Measurements from ENCODE around the gene ERRFI1. TPM values are rescaled to one million over a fixed set of nuclear protein-coding genes. Genes with fewer than 3 reads are reported as not detected.

Gene ERRFI1
- total RNA-seq, 2 experiments from 2014 or later = not detected

DNA sequence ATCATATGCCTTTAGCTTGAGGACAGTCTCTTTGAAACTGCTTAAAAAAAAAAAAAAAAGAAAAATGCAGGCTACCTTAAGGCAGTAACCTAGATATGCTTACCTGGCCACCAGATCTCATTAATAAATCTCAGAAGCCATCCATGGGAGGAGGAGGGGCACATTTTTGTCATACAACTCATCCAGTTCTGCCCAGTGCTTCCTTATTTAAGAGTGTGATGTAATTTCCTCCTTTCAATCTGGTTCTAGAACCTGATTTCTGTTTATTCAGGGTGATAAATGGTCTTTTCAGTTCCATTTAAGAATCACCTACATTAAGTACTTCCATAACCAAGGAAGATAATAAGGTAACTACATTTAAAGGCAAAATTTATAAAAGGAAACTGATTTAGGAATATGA is 6.1 kb downstream of the ERRFI1 start:
- Histone ChIP-seq H3K9me3 (ENCODE audit: low read length) (no peaks in the 10 kb centered on the region), H3K27ac (ENCODE audit: low read depth, low read length, poor library complexity, severe bottlenecking) (no peak overlapping the region), H3K79me2 (ENCODE audit: insufficient read depth, low read depth, low read length) (no peaks in the 10 kb centered on the region), H4K20me1 (ENCODE audit: insufficient read depth, low read length) (no peaks in the 10 kb centered on the region), H3K4me3 (ENCODE audit: low read depth, low read length, poor library complexity, severe bottlenecking) (no peak overlapping the region), H3K4me1 (ENCODE audit: insufficient read depth, low read length, poor library complexity, severe bottlenecking) (no peaks in the 10 kb centered on the region), H3K9me2 (ENCODE audit: insufficient read depth, low read length) (no peaks in the 10 kb centered on the region), H3K36me3 (ENCODE audit: insufficient read depth, low read length) (no peaks in the 10 kb centered on the region), H2AFZ (ENCODE audit: low read length) (no peak overlapping the region), H3K4me2 (ENCODE audit: low read length) (no peak overlapping the region)
- intact Hi-C loops (cut with micrococcal nuclease; ENCODE audit: unreplicated experiment) = no loop called here
- POLR2A ChIA-PET = interaction anchor here (0.7 kb wide), 1 partner anchor 13 kb away, joined by 3 read pairs; no protein-coding TSS in a partner anchor
- no TSS peak for BruUV-seq (replicated peaks)
- no peak for TF ChIP-seq EZH2phosphoT487 (IDR thresholded peaks at IDR 0.05; ENCODE audit: borderline replicate concordance, low read depth, low read length)
- TF ChIP-seq, protein P1, sequence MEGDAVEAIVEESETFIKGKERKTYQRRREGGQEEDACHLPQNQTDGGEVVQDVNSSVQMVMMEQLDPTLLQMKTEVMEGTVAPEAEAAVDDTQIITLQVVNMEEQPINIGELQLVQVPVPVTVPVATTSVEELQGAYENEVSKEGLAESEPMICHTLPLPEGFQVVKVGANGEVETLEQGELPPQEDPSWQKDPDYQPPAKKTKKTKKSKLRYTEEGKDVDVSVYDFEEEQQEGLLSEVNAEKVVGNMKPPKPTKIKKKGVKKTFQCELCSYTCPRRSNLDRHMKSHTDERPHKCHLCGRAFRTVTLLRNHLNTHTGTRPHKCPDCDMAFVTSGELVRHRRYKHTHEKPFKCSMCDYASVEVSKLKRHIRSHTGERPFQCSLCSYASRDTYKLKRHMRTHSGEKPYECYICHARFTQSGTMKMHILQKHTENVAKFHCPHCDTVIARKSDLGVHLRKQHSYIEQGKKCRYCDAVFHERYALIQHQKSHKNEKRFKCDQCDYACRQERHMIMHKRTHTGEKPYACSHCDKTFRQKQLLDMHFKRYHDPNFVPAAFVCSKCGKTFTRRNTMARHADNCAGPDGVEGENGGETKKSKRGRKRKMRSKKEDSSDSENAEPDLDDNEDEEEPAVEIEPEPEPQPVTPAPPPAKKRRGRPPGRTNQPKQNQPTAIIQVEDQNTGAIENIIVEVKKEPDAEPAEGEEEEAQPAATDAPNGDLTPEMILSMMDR (conservative IDR thresholded peaks at IDR 0.05; ENCODE audit: low read length) = no peak
- CTCF ChIA-PET (ENCODE audit: unreplicated experiment) = no interaction called here
- no peak for DNase-seq (ENCODE audit: low spot score)

DNA sequence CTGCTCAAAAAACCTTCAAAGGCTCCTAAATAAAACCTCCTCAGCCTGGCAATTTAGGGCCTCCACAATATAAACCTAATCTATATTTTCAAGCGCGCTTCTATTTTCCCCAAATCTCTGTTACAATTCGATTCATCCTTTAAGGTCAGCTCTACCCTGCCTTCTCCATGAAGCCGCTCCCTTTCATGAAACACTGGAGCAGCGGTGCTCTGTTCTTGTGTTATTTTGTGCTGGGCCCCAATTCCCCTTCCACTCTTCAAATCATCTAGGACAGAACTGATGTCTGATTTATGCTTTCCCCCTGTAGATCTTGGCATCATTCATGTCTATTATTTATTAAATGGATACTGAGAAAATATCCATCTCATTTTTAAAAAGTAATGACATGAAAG is 6.9 kb downstream of the ERRFI1 start:
- BruUV-seq (replicated peaks) = no TSS peak
- Histone ChIP-seq H2AFZ (ENCODE audit: low read length) (no peak overlapping the region), H3K9me3 (ENCODE audit: low read length) (no peaks in the 10 kb centered on the region), H3K36me3 (ENCODE audit: insufficient read depth, low read length) (no peaks in the 10 kb centered on the region), H3K79me2 (ENCODE audit: insufficient read depth, low read depth, low read length) (no peaks in the 10 kb centered on the region), H4K20me1 (ENCODE audit: insufficient read depth, low read length) (no peaks in the 10 kb centered on the region), H3K4me2 (ENCODE audit: low read length) (no peak overlapping the region), H3K9me2 (ENCODE audit: insufficient read depth, low read length) (no peaks in the 10 kb centered on the region), H3K4me1 (ENCODE audit: insufficient read depth, low read length, poor library complexity, severe bottlenecking) (no peaks in the 10 kb centered on the region), H3K4me3 (ENCODE audit: low read depth, low read length, poor library complexity, severe bottlenecking) (no peak overlapping the region), H3K27ac (ENCODE audit: low read depth, low read length, poor library complexity, severe bottlenecking) (no peak overlapping the region)
- POLR2A ChIA-PET = interaction anchor here (0.7 kb wide), 1 partner anchor 14 kb away, joined by 3 read pairs; no protein-coding TSS in a partner anchor
- DNase-seq (ENCODE audit: low spot score) = no peak
- no peak for TF ChIP-seq EZH2phosphoT487 (IDR thresholded peaks at IDR 0.05; ENCODE audit: borderline replicate concordance, low read depth, low read length)
- TF ChIP-seq, protein P1 (conservative IDR thresholded peaks at IDR 0.05; ENCODE audit: low read length) = no peak
- intact Hi-C loops (cut with micrococcal nuclease; ENCODE audit: unreplicated experiment) = no loop called here
- CTCF ChIA-PET (ENCODE audit: unreplicated experiment) = no interaction called here

DNA sequence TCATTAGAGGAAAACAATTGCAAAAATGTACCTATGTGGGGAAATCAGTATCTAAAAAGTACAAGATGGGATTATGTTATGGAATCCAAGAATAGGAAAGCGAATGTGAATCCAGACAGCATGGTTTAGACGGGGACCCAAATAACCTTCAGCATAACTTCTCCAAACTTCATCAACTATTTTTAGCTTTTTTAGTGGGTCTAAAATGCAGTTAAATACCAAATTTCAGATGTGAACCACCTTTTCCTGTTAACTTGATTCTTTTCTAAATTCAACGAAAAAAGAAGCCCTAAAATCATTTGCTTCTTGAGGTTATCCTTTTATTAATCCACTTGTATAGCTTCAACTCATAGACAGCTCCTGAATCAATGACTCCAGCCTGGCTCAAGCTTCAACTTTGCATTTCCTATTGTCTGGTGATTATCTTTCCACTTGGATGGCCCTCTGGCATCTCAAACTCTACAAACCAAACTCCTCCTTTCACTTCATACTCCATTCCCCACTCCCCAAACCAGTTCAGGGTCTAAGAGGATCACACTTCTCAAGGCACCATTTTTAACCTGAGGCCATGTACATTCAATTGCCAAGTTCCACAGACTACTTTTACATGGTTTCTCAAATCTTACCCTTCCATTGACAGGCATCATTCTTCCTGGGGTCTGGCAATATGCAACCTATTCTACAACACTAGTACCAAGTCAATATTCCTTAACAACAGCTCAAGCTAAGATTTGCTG is 7.4 kb downstream of the ERRFI1 start:
- Histone ChIP-seq H3K4me2 (ENCODE audit: low read length) (no peak overlapping the region), H3K9me2 (ENCODE audit: insufficient read depth, low read length) (no peaks in the 10 kb centered on the region), H3K79me2 (ENCODE audit: insufficient read depth, low read depth, low read length) (no peaks in the 10 kb centered on the region), H3K4me1 (ENCODE audit: insufficient read depth, low read length, poor library complexity, severe bottlenecking) (no peaks in the 10 kb centered on the region), H3K27ac (ENCODE audit: low read depth, low read length, poor library complexity, severe bottlenecking) (no peak overlapping the region), H3K36me3 (ENCODE audit: insufficient read depth, low read length) (no peaks in the 10 kb centered on the region), H3K4me3 (ENCODE audit: low read depth, low read length, poor library complexity, severe bottlenecking) (no peak overlapping the region), H4K20me1 (ENCODE audit: insufficient read depth, low read length) (no peaks in the 10 kb centered on the region), H3K9me3 (ENCODE audit: low read length) (no peaks in the 10 kb centered on the region), H2AFZ (ENCODE audit: low read length) (no peak overlapping the region)
- no TSS peak for BruUV-seq (replicated peaks)
- no peak for DNase-seq (ENCODE audit: low spot score)
- CTCF ChIA-PET (ENCODE audit: unreplicated experiment) = no interaction called here
- intact Hi-C loops (cut with micrococcal nuclease; ENCODE audit: unreplicated experiment) = no loop called here
- POLR2A ChIA-PET = no interaction called here
- no peak for TF ChIP-seq EZH2phosphoT487 (IDR thresholded peaks at IDR 0.05; ENCODE audit: borderline replicate concordance, low read depth, low read length)
- TF ChIP-seq, protein P1 (conservative IDR thresholded peaks at IDR 0.05; ENCODE audit: low read length) = no peak
